ENCODE measurements around the gene RD3L. TPM values are rescaled to one million over a fixed set of nuclear protein-coding genes. Genes with fewer than 3 reads are reported as not detected.

The RD3L gene
- total and polyA plus RNA-seq, 2 of the 13 experiments (the other 11 are each of a cell fraction or from before 2014, with no cell fraction given), result not detected

- TF ChIP-seq PCBP2 (optimal IDR thresholded peaks at IDR 0.05; ENCODE audit: low read depth, low read length, poor library complexity, severe bottlenecking) (no peak), FLYWCH1 (CRISPR knock-in tag; IDR thresholded peaks at IDR 0.05) (no peak), ZBTB37 (CRISPR knock-in tag; IDR thresholded peaks at IDR 0.05) (no peak), CAMTA2 (CRISPR knock-in tag; IDR thresholded peaks at IDR 0.05; ENCODE audit: borderline replicate concordance) (no peak), BCL6 (CRISPR knock-in tag; IDR thresholded peaks at IDR 0.05) (no peak), ZHX1 (CRISPR knock-in tag; IDR thresholded peaks at IDR 0.05; ENCODE audit: low read depth) (no peak), MAZ (IDR thresholded peaks at IDR 0.05; ENCODE audit: borderline replicate concordance, low read depth, low read length) (no peak), MAZ (CRISPR knock-in tag; IDR thresholded peaks at IDR 0.05; ENCODE audit: low read depth) (no peak), YEATS2 (CRISPR knock-in tag; IDR thresholded peaks at IDR 0.05; ENCODE audit: borderline replicate concordance) (no peak), ATAD3A (CRISPR knock-in tag; IDR thresholded peaks at IDR 0.05) (no peak), TCF7 (IDR thresholded peaks at IDR 0.05; ENCODE audit: low read depth) (no peak), ZNF790 (CRISPR knock-in tag; IDR thresholded peaks at IDR 0.05; ENCODE audit: borderline replicate concordance) (no peak)
- TF ChIP-seq, protein P1, sequence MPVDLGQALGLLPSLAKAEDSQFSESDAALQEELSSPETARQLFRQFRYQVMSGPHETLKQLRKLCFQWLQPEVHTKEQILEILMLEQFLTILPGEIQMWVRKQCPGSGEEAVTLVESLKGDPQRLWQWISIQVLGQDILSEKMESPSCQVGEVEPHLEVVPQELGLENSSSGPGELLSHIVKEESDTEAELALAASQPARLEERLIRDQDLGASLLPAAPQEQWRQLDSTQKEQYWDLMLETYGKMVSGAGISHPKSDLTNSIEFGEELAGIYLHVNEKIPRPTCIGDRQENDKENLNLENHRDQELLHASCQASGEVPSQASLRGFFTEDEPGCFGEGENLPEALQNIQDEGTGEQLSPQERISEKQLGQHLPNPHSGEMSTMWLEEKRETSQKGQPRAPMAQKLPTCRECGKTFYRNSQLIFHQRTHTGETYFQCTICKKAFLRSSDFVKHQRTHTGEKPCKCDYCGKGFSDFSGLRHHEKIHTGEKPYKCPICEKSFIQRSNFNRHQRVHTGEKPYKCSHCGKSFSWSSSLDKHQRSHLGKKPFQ (CRISPR knock-in tag; IDR thresholded peaks at IDR 0.05; ENCODE audit: insufficient replicate concordance), result no peak
- TF ChIP-seq, protein P2, sequence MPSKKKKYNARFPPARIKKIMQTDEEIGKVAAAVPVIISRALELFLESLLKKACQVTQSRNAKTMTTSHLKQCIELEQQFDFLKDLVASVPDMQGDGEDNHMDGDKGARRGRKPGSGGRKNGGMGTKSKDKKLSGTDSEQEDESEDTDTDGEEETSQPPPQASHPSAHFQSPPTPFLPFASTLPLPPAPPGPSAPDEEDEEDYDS (CRISPR knock-in tag; IDR thresholded peaks at IDR 0.05), result no peak
- TF ChIP-seq, protein P3, sequence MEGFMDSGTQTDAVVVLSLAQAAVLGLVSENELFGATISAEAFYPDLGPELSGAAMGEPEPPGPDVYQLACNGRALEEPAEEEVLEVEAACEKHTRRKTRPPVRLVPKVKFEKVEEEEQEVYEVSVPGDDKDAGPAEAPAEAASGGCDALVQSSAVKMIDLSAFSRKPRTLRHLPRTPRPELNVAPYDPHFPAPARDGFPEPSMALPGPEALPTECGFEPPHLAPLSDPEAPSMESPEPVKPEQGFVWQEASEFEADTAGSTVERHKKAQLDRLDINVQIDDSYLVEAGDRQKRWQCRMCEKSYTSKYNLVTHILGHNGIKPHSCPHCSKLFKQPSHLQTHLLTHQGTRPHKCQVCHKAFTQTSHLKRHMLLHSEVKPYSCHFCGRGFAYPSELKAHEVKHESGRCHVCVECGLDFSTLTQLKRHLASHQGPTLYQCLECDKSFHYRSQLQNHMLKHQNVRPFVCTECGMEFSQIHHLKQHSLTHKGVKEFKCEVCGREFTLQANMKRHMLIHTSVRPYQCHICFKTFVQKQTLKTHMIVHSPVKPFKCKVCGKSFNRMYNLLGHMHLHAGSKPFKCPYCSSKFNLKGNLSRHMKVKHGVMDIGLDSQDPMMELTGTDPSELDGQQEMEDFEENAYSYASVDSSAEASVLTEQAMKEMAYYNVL (CRISPR knock-in tag; IDR thresholded peaks at IDR 0.05; ENCODE audit: borderline replicate concordance), result 0 out of 2 replicates have a peak, but pooled peaks have one; percentile 23
- TF ChIP-seq, protein P4, sequence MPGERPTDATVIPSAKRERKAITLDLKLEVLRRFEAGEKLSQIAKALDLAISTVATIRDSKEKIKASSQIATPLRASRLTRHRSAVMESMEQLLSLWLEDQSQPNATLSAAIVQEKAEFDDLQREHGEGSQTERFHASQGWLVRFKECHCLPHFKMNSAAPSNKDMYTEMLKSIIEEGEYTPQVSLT (CRISPR knock-in tag; IDR thresholded peaks at IDR 0.05; ENCODE audit: borderline replicate concordance, low read depth), result no peak
- TF ChIP-seq, protein P5, sequence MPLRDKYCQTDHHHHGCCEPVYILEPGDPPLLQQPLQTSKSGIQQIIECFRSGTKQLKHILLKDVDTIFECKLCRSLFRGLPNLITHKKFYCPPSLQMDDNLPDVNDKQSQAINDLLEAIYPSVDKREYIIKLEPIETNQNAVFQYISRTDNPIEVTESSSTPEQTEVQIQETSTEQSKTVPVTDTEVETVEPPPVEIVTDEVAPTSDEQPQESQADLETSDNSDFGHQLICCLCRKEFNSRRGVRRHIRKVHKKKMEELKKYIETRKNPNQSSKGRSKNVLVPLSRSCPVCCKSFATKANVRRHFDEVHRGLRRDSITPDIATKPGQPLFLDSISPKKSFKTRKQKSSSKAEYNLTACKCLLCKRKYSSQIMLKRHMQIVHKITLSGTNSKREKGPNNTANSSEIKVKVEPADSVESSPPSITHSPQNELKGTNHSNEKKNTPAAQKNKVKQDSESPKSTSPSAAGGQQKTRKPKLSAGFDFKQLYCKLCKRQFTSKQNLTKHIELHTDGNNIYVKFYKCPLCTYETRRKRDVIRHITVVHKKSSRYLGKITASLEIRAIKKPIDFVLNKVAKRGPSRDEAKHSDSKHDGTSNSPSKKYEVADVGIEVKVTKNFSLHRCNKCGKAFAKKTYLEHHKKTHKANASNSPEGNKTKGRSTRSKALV (CRISPR knock-in tag; IDR thresholded peaks at IDR 0.05), result no peak
These were observed 48.2 kb downstream of the RD3L start (continued) for GRCh38 chr14:103894034-103894722.
